SK-N-SH (cell line): ENCODE measurements around the gene LRRC45. TPM values are rescaled to one million over a fixed set of nuclear protein-coding genes. Genes with fewer than 3 reads are reported as not detected.

Experiments used
- CTCF ChIA-PET: fragments of 300-600, 350-600 bp; formaldehyde crosslinking; extraction: SDS; loops from one replicate; lab custom pipeline; 2021; lab: Yijun Ruan, JAX
- POLR2A ChIA-PET: fragments of 350-600 bp; sonication (Branson Sonifier 250); formaldehyde crosslinking; extraction: SDS; loops from one replicate; lab custom pipeline; 2020; ENCODE audit warnings: antibody characterized with exemption, inconsistent platforms; lab: Yijun Ruan, JAX
- DNase-seq: peaks from one replicate; pipeline ENCODE4 v3.0.0; 2012
- H2AFZ ChIP-seq: fragments of 200-600 bp; sonication (generic); 2 replicates; pipeline ENCODE4 v1.8.1; 2016; ENCODE audit warnings: antibody characterized with exemption, mild to moderate bottlenecking, low read depth
- H3F3A ChIP-seq: fragments of 200-600 bp; sonication (generic); replicated peaks from 2 replicates; pipeline ENCODE3; 2016; ENCODE audit warnings: antibody characterized with exemption, mild to moderate bottlenecking; ENCODE audit not compliant: insufficient read depth
- H3K27ac ChIP-seq, 2 experiments: fragments of 200-500 bp in 1 of 2; fragments of 200-600 bp in 1 of 2; sonication (Bioruptor generic) in 1 of 2; sonication (generic), shearing (Covaris generic) in 1 of 2; 2 replicates each; pipeline versions ENCODE4 v1.5.1 to v1.6.1; 2014 to 2016; ENCODE audit warnings: low read depth in 2 of 2, inconsistent platforms in 1 of 2, low read length in 1 of 2, mild to moderate bottlenecking in 1 of 2, mixed read lengths in 1 of 2
- H3K27me3 ChIP-seq: fragments of 200-600 bp; sonication (generic), shearing (Covaris generic); 2 replicates; pipeline ENCODE4 v1.6.1; 2016; ENCODE audit warnings: mixed run types; ENCODE audit not compliant: insufficient read depth
- H3K36me3 ChIP-seq, 2 experiments: fragments of 200-500 bp in 1 of 2; fragments of 200-600 bp in 1 of 2; sonication (Bioruptor generic) in 1 of 2; sonication (generic) in 1 of 2; replicated peaks in 1 of 2; 2 replicates each; pipeline versions ENCODE3 to v1.5.1; 2014 to 2016; ENCODE audit warnings: low read length in 1 of 2, mild to moderate bottlenecking in 1 of 2; ENCODE audit not compliant: insufficient read depth in 2 of 2, control insufficient read depth in 1 of 2
- H3K4me1 ChIP-seq, 2 experiments: fragments of 200-500 bp in 1 of 2; fragments of 200-600 bp in 1 of 2; sonication (Bioruptor generic) in 1 of 2; sonication (generic), shearing (Covaris generic) in 1 of 2; 2 replicates each; pipeline versions ENCODE4 v1.5.1 to v1.6.1; 2014 to 2016; ENCODE audit warnings: low read depth in 1 of 2, low read length in 1 of 2, mixed run types in 1 of 2; ENCODE audit not compliant: insufficient read depth in 2 of 2, control insufficient read depth in 1 of 2
- H3K4me2 ChIP-seq: fragments of 200-600 bp; sonication (generic), shearing (Covaris generic); 2 replicates; pipeline ENCODE4 v1.6.1; 2017; ENCODE audit warnings: mixed run types
- H3K4me3 ChIP-seq, 2 experiments: fragments of 200-500 bp in 1 of 2; fragments of 200-600 bp in 1 of 2; sonication (Bioruptor generic) in 1 of 2; sonication (generic), shearing (Covaris generic) in 1 of 2; 2 replicates each; pipeline versions ENCODE4 v1.5.1 to v1.8.1; 2014 to 2016; ENCODE audit warnings: low read depth in 2 of 2, inconsistent platforms in 1 of 2, low read length in 1 of 2, mild to moderate bottlenecking in 1 of 2, mixed read lengths in 1 of 2, moderate library complexity in 1 of 2
- H3K79me2 ChIP-seq: fragments of 200-600 bp; sonication (generic); 2 replicates; pipeline ENCODE4 v1.8.1; 2017; ENCODE audit warnings: mild to moderate bottlenecking; ENCODE audit not compliant: insufficient read depth
- H3K9ac ChIP-seq: fragments of 200-600 bp; sonication (generic); 2 replicates; pipeline ENCODE4 v1.6.1; 2017; ENCODE audit warnings: mixed run types
- H3K9me2 ChIP-seq: fragments of 200-600 bp; sonication (generic); 2 replicates; pipeline ENCODE4 v1.6.1; 2017; ENCODE audit warnings: mixed run types
- H3K9me3 ChIP-seq: fragments of 200-600 bp; sonication (generic); 2 replicates; pipeline ENCODE4 v1.6.1; 2017; ENCODE audit warnings: mixed run types, mild to moderate bottlenecking, moderate library complexity
- H4K20me1 ChIP-seq: fragments of 200-600 bp; sonication (generic); 2 replicates; pipeline ENCODE4 v1.6.1; 2017; ENCODE audit warnings: mild to moderate bottlenecking, mixed run types; ENCODE audit not compliant: insufficient read depth
- CHD2 ChIP-seq: fragments of 150-350 bp; IDR thresholded peaks from 2 replicates; pipeline ENCODE4 v1.6.1; 2018; ENCODE audit warnings: low read length; ENCODE audit not compliant: partially characterized antibody
- CTCF ChIP-seq: fragments of 200-600 bp; sonication (generic); IDR thresholded peaks from 2 replicates; pipeline ENCODE4 v1.6.1; 2017; ENCODE audit warnings: antibody characterized with exemption, mild to moderate bottlenecking, moderate library complexity
- ELF1 ChIP-seq: IDR thresholded peaks from 2 replicates; pipeline ENCODE4 v1.4.0; 2012
- EZH2phosphoT487 ChIP-seq: fragments of 200-600 bp; sonication (generic); IDR thresholded peaks from 2 replicates; pipeline ENCODE4 v1.6.1; 2017; ENCODE audit warnings: low read depth, mixed run types, mild to moderate bottlenecking, antibody characterized with exemption, moderate library complexity, borderline replicate concordance
- FOXJ3 ChIP-seq: sonication (generic); formaldehyde crosslinking; IDR thresholded peaks from 2 replicates; pipeline ENCODE4 v1.5.1; 2020; ENCODE audit warnings: mild to moderate bottlenecking, missing genetic modification reagents
- FOXM1 ChIP-seq: IDR thresholded peaks from 2 replicates; pipeline ENCODE4 v1.4.0; 2012; ENCODE audit warnings: low read depth, mild to moderate bottlenecking
- GABPA ChIP-seq: IDR thresholded peaks from 2 replicates; pipeline ENCODE4 v1.4.0; 2012; ENCODE audit warnings: low read depth, mild to moderate bottlenecking
- GATA2 ChIP-seq: sonication (generic); formaldehyde crosslinking; IDR thresholded peaks from 2 replicates; pipeline ENCODE4 v1.5.0; 2020; ENCODE audit warnings: mild to moderate bottlenecking, missing genetic modification reagents
- MEF2A ChIP-seq: IDR thresholded peaks from 2 replicates; pipeline ENCODE4 v1.4.0; 2012; ENCODE audit warnings: low read depth, borderline replicate concordance
- RAD21 ChIP-seq: IDR thresholded peaks from 2 replicates; pipeline ENCODE4 v1.6.1; 2012; ENCODE audit warnings: mild to moderate bottlenecking, low read length
- REST ChIP-seq: IDR thresholded peaks from 2 replicates; pipeline ENCODE4 v1.6.1; 2012; ENCODE audit warnings: mild to moderate bottlenecking, low read depth, low read length, moderate library complexity
- RFX5 ChIP-seq: IDR thresholded peaks from 2 replicates; pipeline ENCODE4 v1.6.1; 2012; ENCODE audit warnings: mild to moderate bottlenecking, improper control_type of control experiment, low read length
- RXRA ChIP-seq: IDR thresholded peaks from 2 replicates; pipeline ENCODE4 v1.4.0; 2012; ENCODE audit warnings: low read depth, mild to moderate bottlenecking, borderline replicate concordance
- SMC3 ChIP-seq: IDR thresholded peaks from 2 replicates; pipeline ENCODE4 v1.6.1; 2012; ENCODE audit warnings: low read depth, low read length, improper control_type of control experiment
- TAF1 ChIP-seq: IDR thresholded peaks from 2 replicates; pipeline ENCODE4 v1.6.1; 2012; ENCODE audit warnings: low read depth, mild to moderate bottlenecking, low read length, moderate library complexity, borderline replicate concordance
- TCF12 ChIP-seq: IDR thresholded peaks from 2 replicates; pipeline ENCODE4 v1.4.0; 2012
- TEAD4 ChIP-seq: IDR thresholded peaks from 2 replicates; pipeline ENCODE4 v1.4.0; 2012; ENCODE audit warnings: mild to moderate bottlenecking, borderline replicate concordance; ENCODE audit not compliant: insufficient read depth
- WGBS: methylation state at CpG from one replicate; pipeline ENCODE4 v1.1.6; 2017; ENCODE audit warnings: low lambda C conversion rate; 5-methylcytosine and 5-hydroxymethylcytosine counted together
- polyA plus RNA-seq, 3 experiments: library from polyadenylated mRNA; depleted of rRNA; stranded (reverse); fragments of >200 nt; gene quantifications; 2 replicates each; pipeline ENCODE4 v1.2.3, GENCODE V29; 2012
- TF ChIP-seq, protein P1 (sequence below): fragments of 150-350 bp; IDR thresholded peaks from 2 replicates; pipeline ENCODE4 v1.6.1; 2017; ENCODE audit warnings: antibody characterized with exemption, low read length, low read depth, borderline replicate concordance
- TF ChIP-seq, protein P2 (sequence below): IDR thresholded peaks from 2 replicates; pipeline ENCODE4; 2012
- TF ChIP-seq, protein P3 (sequence below): IDR thresholded peaks from 2 replicates; pipeline ENCODE4 v1.4.0; 2012; ENCODE audit warnings: low read depth

Gene LRRC45
- polyA plus RNA-seq, 1 of the 3 experiments (the other 2 are of a cell fraction), result 31.5 TPM

DNA sequence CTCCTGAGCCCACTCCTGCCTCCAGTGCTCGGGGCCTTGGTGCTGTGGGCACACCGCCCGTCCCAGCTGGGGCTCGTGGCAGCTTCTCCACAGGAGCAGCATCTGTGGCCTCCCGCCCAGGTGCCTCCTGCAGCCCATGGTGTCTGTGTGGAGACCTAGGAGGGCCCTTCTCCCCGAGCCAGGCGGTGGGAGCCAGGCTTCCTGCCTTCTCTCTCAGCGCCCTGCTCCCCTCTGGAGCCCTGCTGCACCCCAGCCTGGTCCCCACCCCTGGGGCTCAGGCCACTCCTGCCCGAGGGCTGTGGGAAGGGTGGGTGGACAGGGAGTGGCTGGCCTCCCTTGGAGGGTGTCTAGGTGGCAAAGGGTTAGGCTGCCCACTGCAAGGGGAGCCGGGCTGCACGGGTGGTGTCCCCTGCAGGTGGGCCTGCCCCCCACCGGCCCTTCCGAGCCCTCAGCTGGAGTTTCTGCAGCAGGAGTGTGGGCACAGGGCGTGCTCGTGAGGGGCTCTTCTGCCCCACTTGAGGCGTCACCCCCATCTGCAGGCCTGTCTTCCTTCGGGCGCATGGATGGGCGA lies 11.4 kb upstream of the LRRC45 start:
- TF ChIP-seq, protein P1, sequence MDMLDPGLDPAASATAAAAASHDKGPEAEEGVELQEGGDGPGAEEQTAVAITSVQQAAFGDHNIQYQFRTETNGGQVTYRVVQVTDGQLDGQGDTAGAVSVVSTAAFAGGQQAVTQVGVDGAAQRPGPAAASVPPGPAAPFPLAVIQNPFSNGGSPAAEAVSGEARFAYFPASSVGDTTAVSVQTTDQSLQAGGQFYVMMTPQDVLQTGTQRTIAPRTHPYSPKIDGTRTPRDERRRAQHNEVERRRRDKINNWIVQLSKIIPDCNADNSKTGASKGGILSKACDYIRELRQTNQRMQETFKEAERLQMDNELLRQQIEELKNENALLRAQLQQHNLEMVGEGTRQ, result no peak
- TF ChIP-seq SMC3 (no peak), RXRA (no peak), TCF12 (no peak), FOXM1 (no peak), FOXJ3 (CRISPR knock-in tag) (no peak), GATA2 (CRISPR knock-in tag) (no peak), CHD2 (no peak), RFX5 (no peak), TAF1 (no peak), RAD21 (no peak), GABPA (no peak), MEF2A (no peak), EZH2phosphoT487 (no peak), CTCF (no peak), ELF1 (no peak), REST (no peak), TEAD4 (no peak)
- TF ChIP-seq, protein P2, sequence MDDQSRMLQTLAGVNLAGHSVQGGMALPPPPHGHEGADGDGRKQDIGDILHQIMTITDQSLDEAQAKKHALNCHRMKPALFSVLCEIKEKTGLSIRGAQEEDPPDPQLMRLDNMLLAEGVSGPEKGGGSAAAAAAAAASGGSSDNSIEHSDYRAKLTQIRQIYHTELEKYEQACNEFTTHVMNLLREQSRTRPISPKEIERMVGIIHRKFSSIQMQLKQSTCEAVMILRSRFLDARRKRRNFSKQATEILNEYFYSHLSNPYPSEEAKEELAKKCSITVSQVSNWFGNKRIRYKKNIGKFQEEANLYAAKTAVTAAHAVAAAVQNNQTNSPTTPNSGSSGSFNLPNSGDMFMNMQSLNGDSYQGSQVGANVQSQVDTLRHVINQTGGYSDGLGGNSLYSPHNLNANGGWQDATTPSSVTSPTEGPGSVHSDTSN, result no peak
- TF ChIP-seq, protein P3, sequence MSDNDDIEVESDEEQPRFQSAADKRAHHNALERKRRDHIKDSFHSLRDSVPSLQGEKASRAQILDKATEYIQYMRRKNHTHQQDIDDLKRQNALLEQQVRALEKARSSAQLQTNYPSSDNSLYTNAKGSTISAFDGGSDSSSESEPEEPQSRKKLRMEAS, result no peak
- DNase-seq, result no peak
- Histone ChIP-seq H3K9me2 (no peaks in the 10 kb centered on the region), H3K9ac (no peak overlapping the region), H3K4me3 (no peak overlapping the region), H3K4me1 (peaks cover 5 to 32% of the 10 kb centered on the region in 2 experiments; a peak in 3 of 4 replicates), H3K27me3 (no peaks in the 10 kb centered on the region), H4K20me1 (no peaks in the 10 kb centered on the region), H3K79me2 (no peaks in the 10 kb centered on the region; the same call in 1 of the 2 replicates), H3K36me3 (peaks cover 0 to 2% of the 10 kb centered on the region in 2 experiments), H2AFZ (no peak overlapping the region), H3F3A (no peaks in the 10 kb centered on the region), H3K27ac (no peak overlapping the region; a peak in 1 of 4 replicates), H3K4me2 (no peak overlapping the region), H3K9me3 (no peaks in the 10 kb centered on the region)
- ChIA-PET POLR2A (interaction anchor here (0.5 kb wide), 1 partner anchor 35 kb away, joined by 3 read pairs; no protein-coding TSS in a partner anchor), CTCF (interaction anchor here (1.1 to 35.7 kb wide), 3 partner anchors 10 to 46 kb away, joined by 4 to 1216 read pairs (median 68); partner anchors contain the start of genes CENPX, LRRC45 and NOTUM)
- 98% methylated on average over 19 of the region's 19 CpGs for WGBS
